Astrocyte of the cerebellum (primary cell): ENCODE data around the gene RHOBTB3.

Experiments
- DNase-seq: peaks from one replicate; pipeline ENCODE4 v3.0.0-alpha.2; 2011; ENCODE audit warnings: low read depth
- H3K4me3 ChIP-seq: 2 replicates; pipeline ENCODE4 v1.5.1; 2011; ENCODE audit warnings: mild to moderate bottlenecking, low read depth, low read length, moderate library complexity
- in situ Hi-C: cut with HindIII; loops from 2 replicates; pipeline ENCODE4 v1.10.0; 2017; ENCODE audit warnings: low sequenced_read_pairs
- TF ChIP-seq, protein P1 (sequence below): IDR thresholded peaks from 2 replicates; pipeline ENCODE4 v1.5.1; 2012; ENCODE audit warnings: low read length, low read depth, moderate library complexity, mild to moderate bottlenecking; ENCODE audit errors: missing control alignments

The RHOBTB3 gene

DNA sequence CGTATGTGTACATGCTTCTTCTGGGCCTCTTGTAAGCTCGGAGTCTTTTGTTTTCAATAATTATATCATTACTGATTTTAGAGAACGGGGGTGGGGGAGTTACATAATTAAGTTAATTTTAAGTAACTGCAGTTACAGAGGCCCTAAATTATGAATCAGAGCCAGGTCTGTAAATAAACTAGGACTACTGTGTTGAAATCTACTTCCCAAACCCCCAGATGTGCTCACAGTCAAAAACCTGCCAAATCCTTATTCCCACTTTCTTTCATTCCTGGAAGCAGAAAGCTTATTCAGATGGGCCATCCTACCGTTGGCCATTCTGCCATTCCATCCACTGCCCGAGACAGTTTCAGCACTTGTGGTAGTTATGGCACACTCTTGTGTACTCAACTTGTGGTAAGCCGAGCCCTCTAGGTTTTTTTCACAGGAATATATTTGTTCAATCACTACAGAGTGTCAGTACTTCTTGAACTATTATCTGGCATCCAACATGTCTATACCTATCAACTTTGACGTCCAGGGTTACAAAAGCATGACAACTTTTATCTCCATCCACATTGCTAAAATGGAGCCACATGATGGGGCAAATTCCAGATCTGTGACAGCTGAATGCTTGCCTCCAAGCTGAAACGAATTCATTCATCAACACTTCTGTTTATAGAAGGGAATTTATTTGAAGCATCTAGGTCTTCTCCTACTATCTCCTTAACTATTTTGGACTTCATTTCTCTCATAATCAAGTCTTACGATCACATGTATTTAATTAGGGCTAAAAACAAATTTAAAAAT lies 53.6 kb downstream of the RHOBTB3 start:
- TF ChIP-seq, protein P1, sequence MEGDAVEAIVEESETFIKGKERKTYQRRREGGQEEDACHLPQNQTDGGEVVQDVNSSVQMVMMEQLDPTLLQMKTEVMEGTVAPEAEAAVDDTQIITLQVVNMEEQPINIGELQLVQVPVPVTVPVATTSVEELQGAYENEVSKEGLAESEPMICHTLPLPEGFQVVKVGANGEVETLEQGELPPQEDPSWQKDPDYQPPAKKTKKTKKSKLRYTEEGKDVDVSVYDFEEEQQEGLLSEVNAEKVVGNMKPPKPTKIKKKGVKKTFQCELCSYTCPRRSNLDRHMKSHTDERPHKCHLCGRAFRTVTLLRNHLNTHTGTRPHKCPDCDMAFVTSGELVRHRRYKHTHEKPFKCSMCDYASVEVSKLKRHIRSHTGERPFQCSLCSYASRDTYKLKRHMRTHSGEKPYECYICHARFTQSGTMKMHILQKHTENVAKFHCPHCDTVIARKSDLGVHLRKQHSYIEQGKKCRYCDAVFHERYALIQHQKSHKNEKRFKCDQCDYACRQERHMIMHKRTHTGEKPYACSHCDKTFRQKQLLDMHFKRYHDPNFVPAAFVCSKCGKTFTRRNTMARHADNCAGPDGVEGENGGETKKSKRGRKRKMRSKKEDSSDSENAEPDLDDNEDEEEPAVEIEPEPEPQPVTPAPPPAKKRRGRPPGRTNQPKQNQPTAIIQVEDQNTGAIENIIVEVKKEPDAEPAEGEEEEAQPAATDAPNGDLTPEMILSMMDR = no peak
- no peak for DNase-seq
- H3K4me3 ChIP-seq = no peak overlapping the region
- in situ Hi-C loops = no loop called here

DNA sequence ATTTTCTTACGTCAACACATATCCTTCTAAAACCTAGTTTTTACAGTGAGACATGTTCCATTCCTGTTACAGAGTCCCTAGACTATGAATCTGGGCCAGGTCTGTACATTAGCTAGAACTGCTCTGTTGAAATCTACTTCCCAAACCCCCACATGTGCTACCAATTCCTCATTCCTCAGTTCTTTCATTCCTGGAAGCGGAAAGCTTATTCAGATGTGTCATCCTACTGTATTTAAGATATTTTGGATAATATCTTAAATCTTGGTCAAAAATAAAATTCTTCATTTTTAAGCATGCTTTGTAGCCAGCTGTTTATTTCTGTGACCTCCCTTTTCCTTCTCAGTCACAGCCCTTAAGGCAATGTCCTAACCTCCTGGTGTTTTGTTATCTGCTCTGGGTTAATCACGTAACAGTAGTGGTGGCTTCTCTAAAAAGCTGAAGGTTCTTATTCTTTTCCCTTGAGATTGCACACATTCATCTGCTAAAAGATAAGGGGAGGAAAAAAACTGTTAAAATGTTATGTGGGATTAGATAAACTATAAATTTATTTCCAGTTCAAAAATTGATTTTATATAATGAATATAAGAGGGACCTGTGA lies 55.8 kb downstream of the RHOBTB3 start:
- no peak for DNase-seq
- in situ Hi-C loops = no loop called here
- TF ChIP-seq, protein P1 = no peak
- no peak overlapping the region for H3K4me3 ChIP-seq

DNA sequence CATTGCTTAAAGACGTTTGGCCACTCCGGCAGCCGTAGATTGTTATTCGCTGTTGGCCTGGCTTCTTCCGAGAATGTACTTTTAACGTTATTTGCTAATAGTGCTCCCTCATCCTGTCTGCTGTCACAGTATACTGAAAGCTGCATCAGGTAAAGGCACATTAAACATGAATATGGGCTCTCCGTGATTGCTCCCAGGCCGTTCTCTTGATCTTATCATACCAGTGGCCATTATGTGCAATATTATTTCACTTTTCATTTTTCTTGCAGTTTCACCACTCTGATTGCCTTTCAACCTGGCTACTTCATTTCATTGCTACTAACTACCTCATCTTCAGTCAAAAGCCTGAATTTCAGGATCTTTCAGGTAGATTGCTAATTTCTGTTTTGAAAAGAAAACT lies 57.4 kb downstream of the RHOBTB3 start:
- TF ChIP-seq, protein P1 = no peak
- in situ Hi-C loops = no loop called here
- H3K4me3 ChIP-seq = no peak overlapping the region
- DNase-seq = no peak

GRCh38 chr5:95791751-95792150 lies 60.6 kb downstream of the RHOBTB3 start:
- DNase-seq = no peak
- H3K4me3 ChIP-seq = no peak overlapping the region
- in situ Hi-C loops = no loop called here
- TF ChIP-seq, protein P1 = no peak

DNA sequence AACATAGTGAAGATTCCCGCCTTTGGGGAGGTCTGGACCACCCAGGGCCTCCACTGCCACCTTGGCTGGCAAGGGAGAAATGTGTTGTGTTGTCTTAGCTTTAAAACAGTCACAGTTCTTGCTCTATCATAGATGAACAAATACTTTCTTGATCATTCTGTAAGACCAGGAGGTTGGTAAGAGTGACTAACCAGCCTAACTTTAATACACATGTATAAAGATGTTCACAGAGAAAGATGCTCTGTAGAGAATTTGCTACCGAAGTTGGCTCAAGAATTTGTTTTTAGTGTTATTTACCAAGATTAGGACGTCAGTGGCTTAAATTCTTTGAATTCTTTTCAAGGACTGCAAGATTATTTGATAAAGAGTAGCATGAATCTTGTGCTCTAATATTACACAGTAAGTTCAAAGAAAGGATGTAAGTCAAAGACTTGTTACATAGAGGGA lies 63.0 kb downstream of the RHOBTB3 start:
- H3K4me3 ChIP-seq = no peak overlapping the region
- TF ChIP-seq, protein P1 = no peak
- DNase-seq = no peak
- in situ Hi-C loops = no loop called here

DNA sequence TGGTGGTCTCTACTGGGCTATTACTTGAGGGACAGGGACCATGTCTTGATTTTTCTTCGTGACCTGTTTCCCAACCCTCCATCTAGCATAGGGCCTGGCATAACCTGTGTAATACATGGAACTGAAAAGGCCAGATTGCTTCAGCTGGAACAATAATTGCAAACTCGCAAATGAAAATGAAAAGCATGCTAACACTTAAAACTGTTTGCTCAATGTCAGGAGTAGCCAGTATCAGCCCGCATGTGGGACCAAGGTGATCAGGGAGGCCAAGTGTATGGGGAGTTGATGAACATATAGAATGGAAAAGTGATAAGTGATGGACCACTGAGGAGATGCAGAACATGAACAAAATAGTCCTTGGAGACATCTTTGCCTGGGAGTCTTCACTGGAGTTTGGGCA lies 66.2 kb downstream of the RHOBTB3 start:
- no peak for DNase-seq
- H3K4me3 ChIP-seq = no peak overlapping the region
- in situ Hi-C loops = no loop called here
- TF ChIP-seq, protein P1 = no peak
